Keratinocyte (primary cell): ENCODE measurements around the gene SETD4. TPM values are rescaled to one million over a fixed set of nuclear protein-coding genes. Genes with fewer than 3 reads are reported as not detected.

ENCODE experiments used
- DNase-seq: peaks from one replicate; pipeline ENCODE4 v3.0.0-alpha.2; 2011; ENCODE audit warnings: low read depth, missing footprints, low spot score
- FAIRE-seq: peaks from 2 replicates; lab custom pipeline; 2011; peaks lifted over from hg19 to GRCh38; lab: Jason Lieb, UNC
- H2AFZ ChIP-seq: 2 replicates; pipeline ENCODE4 v1.6.0; 2012; ENCODE audit warnings: low read length, control low read depth, inconsistent platforms; ENCODE audit not compliant: control insufficient read depth
- H3K27ac ChIP-seq: 2 replicates; pipeline ENCODE4 v1.5.1; 2011; ENCODE audit warnings: low read length; ENCODE audit not compliant: control insufficient read depth, insufficient read depth
- H3K27me3 ChIP-seq: 3 replicates; pipeline ENCODE4 v1.6.0; 2011; ENCODE audit warnings: low read length; ENCODE audit not compliant: control insufficient read depth, insufficient read depth; ENCODE audit errors: extremely low read depth
- H3K36me3 ChIP-seq, 2 experiments: 2 replicates in 1 of 2; 3 replicates in 1 of 2; pipeline ENCODE4 v1.5.1; 2011; ENCODE audit warnings: low read length in 2 of 2, mild to moderate bottlenecking in 1 of 2; ENCODE audit not compliant: control insufficient read depth in 2 of 2, insufficient read depth in 2 of 2; ENCODE audit errors: extremely low read depth in 1 of 2
- H3K4me1 ChIP-seq: 3 replicates; pipeline ENCODE4 v1.5.1; 2011; ENCODE audit warnings: low read length; ENCODE audit not compliant: control insufficient read depth, insufficient read depth; ENCODE audit errors: extremely low read depth
- H3K4me2 ChIP-seq: 3 replicates; pipeline ENCODE4 v1.6.0; 2011; ENCODE audit warnings: low read depth, low read length; ENCODE audit not compliant: control insufficient read depth, insufficient read depth; ENCODE audit errors: extremely low read depth
- H3K4me3 ChIP-seq, 3 experiments: fragments of 200-600 bp in 1 of 3; sonication (generic) in 1 of 3; 2 replicates in 2 of 3; 3 replicates in 1 of 3; pipeline ENCODE4 v1.5.1; 2011 to 2016; ENCODE audit warnings: low read length in 3 of 3, mild to moderate bottlenecking in 3 of 3, control low read depth in 2 of 3, inconsistent platforms in 1 of 3, low read depth in 1 of 3, mixed read lengths in 1 of 3, mixed run types in 1 of 3, moderate library complexity in 1 of 3; ENCODE audit not compliant: control insufficient read depth in 2 of 3, insufficient read depth in 2 of 3; ENCODE audit errors: extremely low read depth in 1 of 3
- H3K79me2 ChIP-seq: 2 replicates; pipeline ENCODE4 v1.6.0; 2012; ENCODE audit warnings: low read length; ENCODE audit not compliant: control insufficient read depth, insufficient read depth
- H3K9ac ChIP-seq: 3 replicates; pipeline ENCODE4 v1.6.0; 2011; ENCODE audit warnings: low read length; ENCODE audit not compliant: control insufficient read depth, insufficient read depth; ENCODE audit errors: extremely low read depth
- H3K9me1 ChIP-seq: 3 replicates; pipeline ENCODE4 v1.6.0; 2011; ENCODE audit warnings: low read length; ENCODE audit not compliant: control insufficient read depth, insufficient read depth; ENCODE audit errors: extremely low read depth
- H3K9me3 ChIP-seq: 2 replicates; pipeline ENCODE4 v1.5.1; 2012; ENCODE audit warnings: low read depth, low read length; ENCODE audit not compliant: control insufficient read depth
- H4K20me1 ChIP-seq: 3 replicates; pipeline ENCODE4 v1.6.0; 2011; ENCODE audit warnings: low read length; ENCODE audit not compliant: control insufficient read depth, insufficient read depth; ENCODE audit errors: extremely low read depth
- CTCF ChIP-seq, 3 experiments: IDR thresholded peaks in 1 of 3; conservative IDR thresholded peaks in 1 of 3; optimal IDR thresholded peaks in 1 of 3; 2 replicates in 2 of 3; 3 replicates in 1 of 3; pipeline versions ENCODE3 to v1.5.1; 2011; ENCODE audit warnings: low read length in 3 of 3, mild to moderate bottlenecking in 3 of 3, moderate library complexity in 2 of 3, control low read depth in 1 of 3, inconsistent platforms in 1 of 3; ENCODE audit not compliant: insufficient read depth in 2 of 3; ENCODE audit errors: extremely low read depth in 1 of 3
- EZH2 ChIP-seq: IDR thresholded peaks from one replicate; pipeline ENCODE4 v1.6.1; 2012; ENCODE audit warnings: inconsistent platforms, mild to moderate bottlenecking, low read length, moderate library complexity
- dilution Hi-C: fragments of 300-500 bp; cut with MboI; formaldehyde crosslinking; loops from one replicate; pipeline ENCODE4 v1.7.0; 2020; ENCODE audit warnings: low sequenced_read_pairs; ENCODE audit not compliant: extremely low pct_ligation_motif_present
- polyA plus RNA-seq, 5 experiments: library from polyadenylated mRNA; depleted of rRNA in 3 of 5; stranded (reverse) in 3 of 5; stranded (forward) in 1 of 5; unstranded in 1 of 5; fragments of >200 nt; gene quantifications; 1 replicate in 1 of 5; 2 replicates in 3 of 5; 3 replicates in 1 of 5; pipeline versions ENCODE4 v1.2.1 to v1.2.3, GENCODE V29; 2011 to 2012; ENCODE audit warnings: missing spikeins in 2 of 5, low read depth in 1 of 5, low replicate concordance in 1 of 5

Gene SETD4
- polyA plus RNA-seq, 1 donor (not counting 4 experiments of a cell fraction or from before 2014, with no cell fraction given) = 16.8 TPM

GRCh38 chr21:36003776-36004175, 56.5 kb downstream of the SETD4 start:
- FAIRE-seq (no peak), DNase-seq (no peak)
- TF ChIP-seq EZH2 = no peak
- TF ChIP-seq CTCF (optimal IDR thresholded peaks at IDR 0.05 in 1 of 3, IDR thresholded peaks at IDR 0.05 in 1 of 3, conservative IDR thresholded peaks at IDR 0.05 in 1 of 3; ENCODE audit: extremely low read depth in 1 of 3, insufficient read depth in 2 of 3, low read length in 3 of 3) = no peak
- Histone ChIP-seq H3K9me3 (no peaks in the 10 kb centered on the region), H3K9me1 (no peaks in the 10 kb centered on the region), H4K20me1 (no peaks in the 10 kb centered on the region), H3K27me3 (no peaks in the 10 kb centered on the region), H3K9ac (no peak overlapping the region), H3K79me2 (no peaks in the 10 kb centered on the region), H3K36me3 (no peaks in the 10 kb centered on the region), H3K4me3 (no peak overlapping the region), H2AFZ (no peak overlapping the region), H3K4me1 (no peaks in the 10 kb centered on the region), H3K27ac (no peak overlapping the region), H3K4me2 (no peak overlapping the region)
- dilution Hi-C loops = no loop called here

- no peak for TF ChIP-seq EZH2
- no peak for TF ChIP-seq CTCF (optimal IDR thresholded peaks at IDR 0.05 in 1 of 3, IDR thresholded peaks at IDR 0.05 in 1 of 3, conservative IDR thresholded peaks at IDR 0.05 in 1 of 3; ENCODE audit: extremely low read depth in 1 of 3, insufficient read depth in 2 of 3, low read length in 3 of 3)
- no peaks in the 10 kb centered on the region for H3K9me3 ChIP-seq
- H2AFZ ChIP-seq = no peak overlapping the region
- H3K9ac ChIP-seq = no peak overlapping the region
- H3K27me3 ChIP-seq = peaks cover 16% of the 10 kb centered on the region
- H3K4me3 ChIP-seq = no peak overlapping the region
- H3K4me2 ChIP-seq = no peak overlapping the region
- H3K36me3 ChIP-seq = no peaks in the 10 kb centered on the region
- FAIRE-seq = no peak
- dilution Hi-C loops = no loop called here
- DNase-seq = no peak
- H3K4me1 ChIP-seq = no peaks in the 10 kb centered on the region
- H3K79me2 ChIP-seq = no peaks in the 10 kb centered on the region
- H3K27ac ChIP-seq = no peak overlapping the region
- no peaks in the 10 kb centered on the region for H3K9me1 ChIP-seq
- no peaks in the 10 kb centered on the region for H4K20me1 ChIP-seq
Observed at GRCh38 chr21:35996217-35996616, 64.1 kb downstream of the SETD4 start.
